Measurements from ENCODE around the gene ZNHIT3. TPM values are rescaled to one million over a fixed set of nuclear protein-coding genes. Genes with fewer than 3 reads are reported as not detected.
A peak's percentile ranks its signal among the peaks of the same experiment; 100 is the strongest.

ZNHIT3 gene
- polyA plus RNA-seq, 4 donors = 40.8 to 71.3 (median 67.9) TPM

DNA sequence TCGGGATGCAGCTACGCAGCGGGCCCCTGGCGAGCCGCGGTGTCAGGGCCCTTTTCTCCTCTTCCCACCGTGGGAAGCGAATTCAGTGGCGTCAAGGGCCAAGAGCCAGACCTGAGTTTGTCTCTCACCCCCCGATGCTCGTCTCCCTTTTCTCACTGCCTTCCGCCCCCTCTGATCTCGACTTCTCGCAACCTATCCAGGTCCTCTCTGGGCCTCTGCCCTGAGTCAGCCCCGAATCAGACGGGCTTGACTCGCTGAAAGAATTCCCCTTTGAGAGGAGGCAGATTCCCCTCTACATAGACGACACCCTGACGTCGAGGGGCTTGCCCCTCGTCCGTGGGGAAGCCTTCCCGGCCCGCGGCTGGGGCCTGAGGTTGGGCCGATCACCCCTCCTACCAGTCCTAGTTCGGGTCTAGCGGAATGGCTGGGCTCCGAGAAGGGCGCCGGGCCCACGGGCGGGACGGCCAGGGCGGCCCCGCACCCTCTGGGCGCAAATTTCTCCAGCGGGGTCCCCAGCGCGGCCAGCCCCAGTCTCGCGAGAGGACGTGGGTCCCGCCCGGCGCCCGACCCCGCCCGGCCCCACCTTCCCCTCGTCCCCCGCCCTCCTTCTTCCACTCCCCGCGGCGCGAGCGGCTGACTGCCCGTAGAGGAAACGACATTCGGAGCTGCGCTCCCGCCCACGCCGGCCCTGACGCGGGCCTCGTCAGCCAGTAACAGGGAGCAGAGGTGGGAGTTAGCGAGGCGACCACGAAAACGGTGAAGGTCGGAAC lies 58.0 kb downstream of the ZNHIT3 start, which contains the start of gene GGNBP2:
TSS of gene GGNBP2 (plus strand) at position 613 of the 770 bp plus-strand sequence. CDS start 806 bp downstream, outside the sequence.
- peak; percentile 82 to 88 (median 84) for DNase-seq (ENCODE audit: low read depth in 4 of 4, low spot score in 3 of 4)

DNA sequence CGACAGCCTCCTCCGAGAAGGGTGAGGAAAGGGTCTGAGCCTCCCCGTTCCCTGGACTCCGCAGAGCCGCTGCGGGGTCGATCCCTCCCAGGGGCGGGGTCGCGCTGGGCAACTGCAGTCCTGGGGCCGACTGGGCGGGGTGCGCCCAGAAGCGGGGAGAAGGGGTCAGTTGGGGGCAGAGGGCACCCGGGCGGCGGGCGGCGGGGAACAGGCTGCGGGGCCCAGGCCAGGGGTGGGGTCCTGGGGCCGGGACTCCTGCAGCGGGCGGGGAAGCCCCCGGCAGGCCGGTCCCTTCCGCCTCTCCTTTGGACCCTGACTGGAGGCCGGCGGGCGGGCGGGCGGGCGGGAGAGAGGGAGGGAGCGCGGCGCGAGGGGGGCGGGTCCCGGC lies 58.6 kb downstream of the ZNHIT3 start:
- no peak for DNase-seq (ENCODE audit: low read depth in 4 of 4, low spot score in 3 of 4)

Other genes with a start within 250 kb of the ZNHIT3 start
- gene TBC1D3I, start 222.1 kb upstream of the ZNHIT3 start, polyA plus RNA-seq (ENCODE audit: insufficient read length in 4 of 4) = 1 to 10 TPM in 1 of 4 donors, under 1 TPM in 1, not detected in 2; 0.25 to 1.8 TPM
- not detected for gene TBC1D3G, start 162.8 kb upstream of the ZNHIT3 start, polyA plus RNA-seq (ENCODE audit: insufficient read length in 4 of 4)
- not detected for gene TBC1D3H, start 98.2 kb upstream of the ZNHIT3 start, polyA plus RNA-seq (ENCODE audit: insufficient read length in 4 of 4)
- gene MYO19, start 48.2 kb downstream of the ZNHIT3 start, polyA plus RNA-seq (ENCODE audit: insufficient read length in 4 of 4) = 10 to 100 TPM; 26.1 to 61.1 (median 41.0) TPM
- gene PIGW, start 48.3 kb downstream of the ZNHIT3 start, polyA plus RNA-seq (ENCODE audit: insufficient read length in 4 of 4) = 10 to 100 TPM in 3 of 4 donors, 1 to 10 TPM in 1; 9.4 to 14.9 (median 12.6) TPM
- gene GGNBP2, start 58.2 kb downstream of the ZNHIT3 start, polyA plus RNA-seq (ENCODE audit: insufficient read length in 4 of 4) = 10 to 100 TPM; 56.3 to 92.5 (median 85.9) TPM
- gene DHRS11, start 105.2 kb downstream of the ZNHIT3 start, polyA plus RNA-seq (ENCODE audit: insufficient read length in 4 of 4) = 10 to 100 TPM in 3 of 4 donors, 1 to 10 TPM in 1; 7.1 to 30.8 (median 22.7) TPM
- 1 to 10 TPM; 2.1 to 6.0 (median 3.9) TPM for gene MRM1, start 114.9 kb downstream of the ZNHIT3 start, polyA plus RNA-seq (ENCODE audit: insufficient read length in 4 of 4)

All from left renal pelvis (tissue), 4 donors.